Stimulated activated CD8-positive, alpha-beta memory T cell treated with anti-CD3 and anti-CD28 coated beads, Interleukin-15, amount 100 ng/mL, for 24 hours (primary cell): Measurements from ENCODE around the gene SIRT4.
"Not testable (repeated sequence)": the region's sequence is repeated elsewhere in the genome, so short reads cannot be mapped to it uniquely, and the experiment has no call there.

ENCODE experiments used
- DNase-seq: peaks from one replicate; pipeline ENCODE4 v3.0.0-alpha.2; 2020; ENCODE audit warnings: low read depth

The SIRT4 gene

GRCh38 chr12:120301962-120302815 is at the start of gene SIRT4:
TSS of gene SIRT4 (plus strand) at chr12:120302321. CDS start at chr12:120303562, 1,241 bp downstream.
- peak; percentile 56 for DNase-seq

DNA sequence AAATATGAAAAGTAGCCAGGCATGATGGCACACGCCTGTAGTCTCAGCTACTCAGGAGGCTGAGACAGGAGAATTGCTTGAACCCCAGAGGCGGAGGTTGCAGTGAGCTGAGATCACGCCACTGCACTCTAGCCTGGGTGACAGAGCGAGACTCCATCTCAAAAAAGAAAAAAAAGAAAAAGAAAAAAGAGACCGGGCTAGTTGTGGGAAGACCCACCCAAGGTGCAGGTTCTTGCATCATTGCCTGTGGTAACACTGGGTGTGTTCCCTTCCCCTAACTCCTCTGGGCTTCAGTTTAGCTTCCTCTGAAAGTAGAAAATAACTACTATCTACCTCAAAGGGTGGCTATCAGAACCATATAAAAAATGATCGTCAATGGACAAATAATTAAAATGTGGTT is 48.8 kb upstream of the SIRT4 start:
- DNase-seq, result not testable (repeated sequence)

GRCh38 chr12:120254809-120255208 is 47.3 kb upstream of the SIRT4 start:
- DNase-seq, result no peak

GRCh38 chr12:120257041-120257821 is 44.9 kb upstream of the SIRT4 start:
- no peak for DNase-seq

- no peak for DNase-seq
Measured at GRCh38 chr12:120258323-120258896, 43.7 kb upstream of the SIRT4 start.

- DNase-seq, result no peak
Measured at GRCh38 chr12:120259418-120260202, 42.5 kb upstream of the SIRT4 start.

- DNase-seq, result no peak
Measured at GRCh38 chr12:120260607-120261006, 41.5 kb upstream of the SIRT4 start.

DNA sequence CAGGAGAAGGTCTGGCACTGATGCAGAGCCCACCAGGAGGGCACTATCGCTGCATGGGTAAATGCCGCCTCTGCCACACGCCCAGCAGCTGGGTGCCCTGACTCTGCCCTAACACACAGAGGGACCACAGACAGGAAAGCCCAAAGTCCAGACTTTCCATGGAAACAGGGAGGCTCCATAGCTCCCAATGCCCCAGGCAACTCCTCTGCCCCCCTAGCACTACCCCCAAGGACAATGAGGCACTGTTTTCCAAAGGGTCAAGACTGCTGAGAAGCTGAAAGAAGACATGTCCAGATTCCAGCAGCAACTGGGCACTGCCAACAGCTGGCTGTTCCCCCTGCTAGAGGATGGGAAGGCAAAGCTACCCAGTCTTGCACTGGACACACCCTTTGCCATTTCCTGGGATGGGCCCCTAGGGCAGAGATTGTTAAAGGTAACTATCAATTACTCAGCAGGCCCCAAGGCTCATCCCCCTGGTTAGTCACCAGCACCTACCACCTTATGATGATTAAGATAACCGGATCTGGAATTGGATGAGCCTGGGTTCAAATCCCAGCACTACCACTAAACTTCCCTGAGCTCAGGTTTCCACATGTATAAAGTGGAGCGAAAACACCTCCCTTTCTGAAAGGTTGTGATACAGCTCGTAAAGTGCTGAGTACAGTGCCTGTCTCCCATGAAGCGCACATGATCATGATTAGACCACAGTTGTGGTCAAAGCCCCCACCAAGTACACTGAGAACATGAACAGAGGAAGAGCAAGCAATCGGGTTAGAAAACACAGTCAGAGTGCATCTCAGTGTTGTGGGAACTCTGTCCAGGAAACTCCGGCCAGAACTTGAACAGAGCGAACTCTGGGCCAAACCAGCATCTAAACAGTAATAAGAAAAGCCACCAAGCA is 39.9 kb upstream of the SIRT4 start:
- no peak for DNase-seq

DNA sequence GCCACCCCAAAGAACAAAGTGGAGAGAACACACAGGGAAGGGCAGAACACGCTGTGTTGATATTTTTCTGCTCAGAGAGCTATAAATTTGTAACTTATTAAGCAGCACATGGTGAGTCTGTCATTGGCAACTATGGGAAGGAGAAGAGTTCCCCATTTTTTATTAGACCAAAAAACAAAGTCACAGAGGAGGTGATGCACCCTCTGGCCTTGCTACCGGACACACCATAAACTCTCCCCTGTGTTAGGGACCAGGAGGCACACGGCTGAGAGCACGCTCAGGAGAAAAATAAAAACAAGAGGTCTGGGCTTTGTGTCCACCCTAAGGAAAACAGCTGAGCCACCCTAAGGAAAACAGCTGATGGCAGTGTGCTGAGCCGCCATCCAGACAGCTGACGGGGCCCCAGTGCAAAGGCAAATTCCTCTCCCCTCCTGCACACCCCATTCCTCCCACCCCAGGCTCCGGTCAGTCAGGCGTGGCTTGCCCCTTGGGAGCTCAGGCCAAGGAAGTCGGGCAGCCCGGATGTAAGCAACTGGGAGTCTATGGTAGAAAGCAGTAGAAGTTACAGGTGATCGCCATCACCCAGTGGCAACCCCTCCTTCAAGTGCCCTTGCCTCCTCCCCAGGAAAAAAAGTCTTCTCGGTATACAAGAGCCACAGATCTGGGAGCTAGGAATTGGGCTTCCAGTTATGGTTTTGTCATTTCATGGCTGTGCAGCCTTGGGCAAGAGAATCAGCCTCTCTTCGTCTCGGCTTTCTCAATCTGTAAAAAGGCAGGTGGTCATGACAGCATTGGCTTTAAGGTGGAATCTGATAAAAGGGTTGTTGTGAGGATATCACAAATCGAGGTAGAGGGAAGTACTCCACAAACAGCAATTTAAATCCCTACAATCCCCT is 39.0 kb upstream of the SIRT4 start:
- no peak for DNase-seq

- no peak for DNase-seq
Measured at GRCh38 chr12:120263748-120264085, 38.4 kb upstream of the SIRT4 start.

- DNase-seq, result no peak
Measured at GRCh38 chr12:120264086-120264903, 37.8 kb upstream of the SIRT4 start.

DNA sequence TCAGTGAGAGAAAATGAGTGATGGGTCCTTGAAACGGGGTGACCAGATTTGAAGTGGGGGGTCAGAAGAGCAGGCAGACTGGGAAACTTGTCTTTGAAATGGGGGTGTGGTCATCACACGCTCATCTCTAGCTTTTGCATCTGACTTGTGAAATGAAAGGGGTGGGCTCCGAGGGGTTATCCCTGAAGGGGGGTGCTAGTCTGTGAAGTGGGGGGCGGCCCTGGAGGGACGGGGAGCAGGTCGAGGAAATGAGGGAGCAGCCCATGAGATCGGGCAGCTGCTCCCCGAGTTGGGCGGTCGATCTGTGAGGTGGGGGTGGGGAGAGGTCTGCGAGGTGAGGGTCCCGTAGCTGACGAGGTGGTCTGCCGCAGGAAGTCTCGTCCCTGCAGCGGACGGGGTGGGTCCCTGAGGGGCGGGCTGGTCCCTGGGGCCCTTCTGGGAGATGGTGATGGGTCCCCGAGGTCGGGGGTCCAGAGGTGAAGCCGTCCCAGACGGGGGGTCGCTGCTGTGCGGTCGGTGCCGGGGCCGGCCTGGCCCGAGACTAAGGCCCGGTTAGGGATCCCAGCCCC is 37.1 kb upstream of the SIRT4 start:
- DNase-seq, result no peak

DNA sequence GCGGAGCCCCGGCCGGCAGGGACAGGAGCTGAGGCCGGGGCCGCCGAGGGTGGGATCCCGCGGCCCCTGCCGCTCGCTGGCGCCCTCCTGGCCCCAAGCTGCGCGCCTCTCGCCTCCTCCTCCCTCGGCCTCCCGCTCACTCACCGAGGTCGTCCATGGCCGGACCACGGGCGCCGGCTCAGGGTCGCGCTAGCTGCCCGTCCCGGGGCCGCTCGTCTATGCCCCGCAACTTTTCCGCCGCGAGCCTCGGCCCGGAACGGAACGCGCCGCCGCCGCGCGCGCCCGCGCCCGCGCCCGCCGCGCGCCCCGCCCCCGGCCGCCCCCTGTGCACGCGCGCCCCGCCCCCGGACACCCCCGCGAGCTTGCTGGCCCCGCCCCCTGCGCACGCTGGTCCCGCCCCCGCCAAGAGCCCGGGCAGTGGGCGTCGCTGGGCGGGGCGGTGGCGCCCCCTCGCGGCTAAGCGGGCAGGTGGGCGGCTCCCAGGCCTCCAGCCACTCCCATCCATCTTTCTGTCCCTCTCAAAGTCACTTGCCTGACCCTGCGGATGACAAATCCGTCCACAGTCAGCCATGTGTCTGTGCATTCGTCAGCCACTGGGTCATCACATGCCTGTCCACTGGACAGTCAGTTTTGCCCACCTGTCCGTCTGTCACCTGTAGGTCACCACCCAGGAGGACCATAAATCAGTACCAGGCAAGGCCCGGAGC is 36.5 kb upstream of the SIRT4 start, which contains the start of gene PXN:
Gene PXN, minus strand, starts transcription at position 258 of the 707 bp plus-strand sequence. Its CDS starts 101 bp downstream, at position 157.
- peak; percentile 94 for DNase-seq

- no peak for DNase-seq
Measured at GRCh38 chr12:120266180-120266870, 35.8 kb upstream of the SIRT4 start.

DNA sequence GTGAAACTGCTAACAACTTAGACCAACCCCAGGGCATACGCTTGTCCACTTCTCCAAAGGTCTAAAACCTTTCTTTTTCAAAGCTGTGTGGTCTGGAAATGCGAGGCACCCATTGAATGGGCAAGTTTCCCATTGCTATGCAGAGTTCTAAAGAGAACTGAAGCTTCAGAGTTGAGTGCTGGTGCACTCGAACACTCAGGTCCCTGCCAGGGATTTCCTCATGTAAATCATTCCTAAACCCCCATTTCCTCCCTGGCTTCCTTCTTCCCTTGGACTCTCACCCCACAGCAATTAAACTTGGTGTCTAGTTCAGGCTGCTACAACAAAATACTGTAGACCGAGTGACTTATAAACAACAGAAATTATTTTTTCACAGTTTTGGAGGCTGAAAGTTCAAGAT is 34.4 kb upstream of the SIRT4 start:
- no peak for DNase-seq

DNA sequence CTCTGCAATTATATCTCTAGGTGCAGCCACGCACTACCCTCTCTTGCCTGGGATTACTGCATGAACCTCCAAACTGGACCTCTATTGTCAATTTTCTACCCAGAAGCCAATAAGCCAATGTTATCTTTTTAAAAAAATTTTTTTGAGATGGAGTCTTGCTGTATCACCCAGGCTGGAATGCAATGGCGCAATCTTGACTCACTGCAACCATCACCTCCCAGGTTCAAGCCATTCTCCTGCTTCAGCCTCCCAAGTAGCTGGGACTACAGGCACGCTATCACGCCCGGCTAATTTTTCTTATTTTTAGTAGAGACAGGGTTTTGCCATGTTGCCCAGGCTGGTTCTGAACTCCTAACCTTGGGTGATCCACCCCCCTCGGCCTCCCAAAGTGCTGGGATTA is 25.4 kb upstream of the SIRT4 start:
- no peak for DNase-seq
